Astrocyte of the spinal cord (primary cell): Measurements from ENCODE around the gene COX11.

ENCODE experiments used
- DNase-seq: peaks from one replicate; pipeline ENCODE4 v3.0.0; 2011; ENCODE audit warnings: low read depth, low spot score
- H3K4me3 ChIP-seq: 2 replicates; pipeline ENCODE4 v1.5.1; 2011; ENCODE audit warnings: low read depth, mild to moderate bottlenecking, low read length, moderate library complexity
- in situ Hi-C: cut with HindIII; loops from 2 replicates; pipeline ENCODE4 v1.10.0; 2017; ENCODE audit warnings: low sequenced_read_pairs
- TF ChIP-seq, protein P1 (sequence below): IDR thresholded peaks from 2 replicates; pipeline ENCODE4 v1.5.1; 2012; ENCODE audit warnings: low read depth, mild to moderate bottlenecking, low read length, inconsistent platforms

COX11 gene

DNA sequence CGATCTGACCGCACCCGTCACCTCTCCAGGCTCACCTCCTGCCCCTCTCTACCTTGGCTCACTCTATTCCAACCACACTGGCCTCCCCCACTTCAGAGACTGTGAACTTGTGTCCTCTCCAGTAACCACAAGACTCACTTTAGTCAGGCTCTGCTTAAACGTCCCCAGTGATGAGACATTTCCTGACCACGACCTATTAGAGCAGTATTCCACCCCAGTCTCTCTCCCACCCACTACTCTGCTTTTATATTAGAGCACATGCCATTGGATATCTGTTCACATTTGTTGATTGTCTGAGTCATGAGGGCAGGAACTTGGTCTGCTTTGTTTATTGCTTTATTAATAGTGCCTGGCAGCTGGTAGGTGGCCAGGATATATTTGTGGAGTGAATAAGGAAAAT is 20.1 kb downstream of the COX11 start:
- in situ Hi-C loops: no loop called here
- DNase-seq: peak; percentile 96
- H3K4me3 ChIP-seq: no peak overlapping the region
- TF ChIP-seq, protein P1, sequence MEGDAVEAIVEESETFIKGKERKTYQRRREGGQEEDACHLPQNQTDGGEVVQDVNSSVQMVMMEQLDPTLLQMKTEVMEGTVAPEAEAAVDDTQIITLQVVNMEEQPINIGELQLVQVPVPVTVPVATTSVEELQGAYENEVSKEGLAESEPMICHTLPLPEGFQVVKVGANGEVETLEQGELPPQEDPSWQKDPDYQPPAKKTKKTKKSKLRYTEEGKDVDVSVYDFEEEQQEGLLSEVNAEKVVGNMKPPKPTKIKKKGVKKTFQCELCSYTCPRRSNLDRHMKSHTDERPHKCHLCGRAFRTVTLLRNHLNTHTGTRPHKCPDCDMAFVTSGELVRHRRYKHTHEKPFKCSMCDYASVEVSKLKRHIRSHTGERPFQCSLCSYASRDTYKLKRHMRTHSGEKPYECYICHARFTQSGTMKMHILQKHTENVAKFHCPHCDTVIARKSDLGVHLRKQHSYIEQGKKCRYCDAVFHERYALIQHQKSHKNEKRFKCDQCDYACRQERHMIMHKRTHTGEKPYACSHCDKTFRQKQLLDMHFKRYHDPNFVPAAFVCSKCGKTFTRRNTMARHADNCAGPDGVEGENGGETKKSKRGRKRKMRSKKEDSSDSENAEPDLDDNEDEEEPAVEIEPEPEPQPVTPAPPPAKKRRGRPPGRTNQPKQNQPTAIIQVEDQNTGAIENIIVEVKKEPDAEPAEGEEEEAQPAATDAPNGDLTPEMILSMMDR: no peak

DNA sequence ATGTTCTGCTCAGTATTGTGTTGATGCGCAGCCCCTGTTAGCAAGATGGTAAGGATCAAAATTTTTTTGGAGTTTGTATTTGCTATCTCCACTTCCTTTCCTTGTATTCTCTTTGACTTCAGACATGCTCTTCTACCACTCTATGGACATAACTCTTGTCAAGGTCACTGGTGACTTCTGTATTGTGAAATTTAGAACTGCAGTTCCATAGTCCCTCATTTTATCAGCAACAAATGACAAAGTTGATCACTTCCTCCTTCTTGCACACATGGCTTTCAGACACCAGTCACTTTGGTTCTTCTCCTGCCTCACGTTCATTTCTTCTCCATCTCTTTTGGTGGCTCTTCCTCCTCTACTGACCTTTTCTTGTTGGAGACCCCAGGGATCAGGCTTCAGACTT is 21.1 kb downstream of the COX11 start:
- in situ Hi-C loops: no loop called here
- H3K4me3 ChIP-seq: no peak overlapping the region
- TF ChIP-seq, protein P1: no peak
- DNase-seq: no peak

DNA sequence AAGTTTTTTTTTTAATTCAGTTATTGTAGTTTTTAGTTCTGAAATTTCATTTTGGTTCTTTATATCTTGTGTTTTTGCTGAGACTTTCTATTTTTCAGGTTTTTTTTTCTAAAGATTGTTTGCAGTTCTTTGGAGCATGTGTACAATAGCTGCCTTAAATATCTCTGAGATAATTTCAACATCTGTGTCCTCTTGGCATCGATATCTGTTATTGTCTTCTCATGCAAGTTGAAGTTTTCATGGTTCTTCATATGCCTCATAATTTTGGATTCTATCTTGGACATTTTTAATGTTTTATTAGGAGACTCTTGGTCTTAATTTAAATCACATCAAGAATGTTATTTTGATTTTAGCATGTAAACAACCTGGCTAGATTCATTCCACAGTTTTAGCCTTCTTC is 22.8 kb downstream of the COX11 start:
- in situ Hi-C loops: no loop called here
- no peak overlapping the region for H3K4me3 ChIP-seq
- TF ChIP-seq, protein P1: no peak
- no peak for DNase-seq

DNA sequence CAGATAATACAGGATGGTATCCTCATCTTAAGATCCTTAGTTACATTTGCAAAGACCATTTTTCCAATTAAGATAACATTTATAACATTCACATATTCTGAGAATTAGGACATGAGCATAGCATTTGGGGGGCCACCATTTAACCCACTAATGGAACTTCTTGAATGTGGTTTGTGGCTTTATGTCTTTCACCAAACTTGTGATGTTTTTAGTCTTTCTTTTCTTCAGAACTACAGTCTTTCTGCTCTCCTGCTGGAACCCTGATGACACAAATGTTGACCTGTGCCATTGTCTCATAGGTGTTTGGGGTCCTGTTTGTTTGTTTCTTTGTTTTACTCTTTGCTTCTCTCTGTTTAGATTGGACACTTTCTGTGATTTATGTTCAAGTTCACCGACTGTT is 23.2 kb downstream of the COX11 start:
- TF ChIP-seq, protein P1: no peak
- DNase-seq: no peak
- in situ Hi-C loops: no loop called here
- no peak overlapping the region for H3K4me3 ChIP-seq

DNA sequence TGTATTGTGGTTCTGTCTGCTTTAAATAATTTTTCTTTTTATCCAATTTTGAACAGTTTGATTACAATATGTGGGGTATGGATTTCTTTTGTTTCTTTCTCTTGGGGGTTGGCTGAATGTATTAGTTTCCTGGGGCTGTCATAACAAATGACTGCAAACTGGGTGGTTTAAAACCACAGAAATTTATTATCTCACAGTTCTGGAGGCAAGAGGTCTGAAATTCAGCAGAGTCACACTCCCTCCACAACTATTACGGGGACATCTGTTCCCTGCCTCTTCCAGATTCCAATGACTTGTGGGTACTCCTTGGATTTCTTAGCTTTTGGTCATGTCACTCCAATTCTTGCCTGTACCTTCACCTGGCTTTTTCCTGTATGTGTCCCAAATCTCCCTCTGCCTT is 23.7 kb downstream of the COX11 start:
- no peak overlapping the region for H3K4me3 ChIP-seq
- TF ChIP-seq, protein P1: no peak
- peak; percentile 43 for DNase-seq
- in situ Hi-C loops: no loop called here

DNA sequence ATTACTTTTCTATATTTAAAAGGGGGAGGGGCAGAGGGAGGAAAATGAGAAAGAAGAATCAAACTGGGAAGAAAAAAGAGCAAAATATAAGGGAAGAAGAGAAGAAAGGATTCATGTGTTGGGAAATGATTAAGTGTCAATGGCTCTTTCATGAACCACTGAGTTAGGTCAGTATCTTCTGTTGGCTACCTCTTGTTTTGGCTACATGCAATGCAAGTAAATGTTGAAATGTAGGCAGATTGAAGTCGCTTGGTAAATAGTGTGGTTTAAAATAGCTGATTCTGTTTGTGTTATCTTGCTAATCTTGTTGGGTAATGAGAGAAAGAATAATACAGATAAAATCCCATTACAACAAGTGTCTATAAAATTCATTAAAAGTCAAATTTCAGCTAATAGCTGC is 27.2 kb downstream of the COX11 start:
- in situ Hi-C loops: no loop called here
- no peak overlapping the region for H3K4me3 ChIP-seq
- TF ChIP-seq, protein P1: no peak
- no peak for DNase-seq

DNA sequence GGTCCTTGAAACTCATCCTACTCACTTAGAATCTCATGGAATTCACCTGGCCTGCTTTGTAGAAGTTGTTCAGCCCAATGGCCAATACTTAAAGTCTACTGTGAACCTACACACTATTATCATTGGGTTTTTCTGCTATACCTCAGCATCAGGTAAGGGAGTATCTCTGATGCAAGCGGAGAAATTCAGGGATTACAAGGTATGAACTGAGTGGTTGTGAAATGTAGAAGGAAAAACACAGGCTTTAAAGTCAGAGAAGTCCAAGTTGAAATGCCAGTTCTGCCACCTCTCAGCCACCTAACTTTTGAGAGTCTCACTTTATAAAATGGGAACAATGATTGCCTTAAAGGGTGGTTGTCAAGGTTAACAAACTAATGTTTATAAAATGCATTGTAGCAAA is 31.0 kb downstream of the COX11 start:
- in situ Hi-C loops: no loop called here
- DNase-seq: no peak
- TF ChIP-seq, protein P1: no peak
- no peak overlapping the region for H3K4me3 ChIP-seq
